ENCODE data around the gene SUMO3. TPM values are rescaled to one million over a fixed set of nuclear protein-coding genes. Genes with fewer than 3 reads are reported as not detected.

SUMO3 gene
- total RNA-seq (2014; rRNA removed; shearing (Covaris generic)): 59.5 and 60.3 TPM in 2 replicates
- 85.5 and 94.6 TPM in 2 replicates for total RNA-seq (2022)
- percentile 78 among the genes with signal in this experiment for Bru-seq, nascent RNA
- percentile 97 among the genes with signal in this experiment for BruChase-seq, experiment 1, labeled RNA remaining after a 6-hour chase
- BruChase-seq, experiment 2, labeled RNA remaining after a 2-hour chase: percentile 89 among the genes with signal in this experiment
- long read RNA-seq, transcript SUMO3-201 (4 exons, 1,807 nt): major isoform, 177 of 179 reads
- long read RNA-seq, partial matches to known transcripts: 0 of 179 reads
- long read RNA-seq, other reads (novel, unspliced or antisense): 1 of 179 reads

DNA sequence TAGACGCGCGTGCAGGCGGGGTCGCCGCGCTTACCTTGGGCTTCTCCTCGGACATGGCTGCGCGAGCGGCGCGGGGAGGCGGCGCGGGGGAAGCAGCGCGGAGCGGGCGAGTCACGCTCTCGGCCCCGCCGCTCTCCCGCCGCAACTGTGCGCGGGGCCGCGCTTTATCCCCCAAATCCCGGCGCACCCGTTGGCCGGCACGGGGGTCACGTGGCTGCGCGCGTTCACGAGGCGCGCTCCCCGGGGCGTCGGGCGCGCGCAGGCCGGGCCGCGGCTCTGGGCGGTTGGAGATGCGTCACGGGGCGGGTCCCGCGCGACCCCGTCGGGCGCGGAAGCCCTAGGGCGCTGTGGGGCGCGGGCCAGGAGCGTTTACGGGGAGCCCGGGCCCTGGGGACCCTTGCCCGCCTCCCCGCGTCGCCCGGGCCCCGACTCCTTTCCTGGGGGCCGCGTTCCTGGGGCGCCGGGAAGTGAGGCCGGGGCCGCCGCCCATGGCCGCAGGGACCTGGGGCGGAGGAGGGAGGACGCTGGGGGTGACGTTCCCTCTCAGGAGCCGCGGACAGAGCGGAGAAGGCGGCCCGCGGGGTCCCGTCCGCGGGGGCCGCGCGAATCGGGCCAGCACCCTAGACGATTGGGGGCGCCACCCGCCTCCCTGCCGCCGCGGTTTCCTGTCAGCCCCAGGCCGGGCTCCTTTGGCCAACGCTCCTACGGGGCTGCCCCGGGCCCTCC is at the start of gene SUMO3:
Gene SUMO3, minus strand, starts transcription at position 149 of the 726 bp plus-strand sequence. Its CDS starts 94 bp downstream, at position 55.
- Histone ChIP-seq H3K4me1 (ENCODE audit: insufficient read depth, low read length, poor library complexity, severe bottlenecking) (peaks cover 6% of the 10 kb centered on the region), H4K20me1 (ENCODE audit: insufficient read depth, low read length) (peaks cover 4% of the 10 kb centered on the region; the same call in 1 of the 2 replicates), H3K4me3 (ENCODE audit: low read depth, low read length, poor library complexity, severe bottlenecking) (peak within 1 kb of the TSS; percentile 72), H3K9me3 (ENCODE audit: low read length) (peaks cover 7% of the 10 kb centered on the region), H3K27ac (ENCODE audit: low read depth, low read length, poor library complexity, severe bottlenecking) (peak within 1 kb of the TSS; percentile 51), H3K79me2 (ENCODE audit: insufficient read depth, low read depth, low read length) (peaks cover 13% of the 10 kb centered on the region; the same call in 1 of the 2 replicates), H3K36me3 (ENCODE audit: insufficient read depth, low read length) (no peaks in the 10 kb centered on the region), H3K9me2 (ENCODE audit: insufficient read depth, low read length) (no peaks in the 10 kb centered on the region), H3K4me2 (ENCODE audit: low read length) (peak within 1 kb of the TSS; percentile 74), H2AFZ (ENCODE audit: low read length) (peak within 1 kb of the TSS; percentile 77)
- CTCF ChIA-PET (ENCODE audit: unreplicated experiment): interaction anchor here (0.6 kb wide), 1 partner anchor 116 kb away, joined by 5 read pairs; no protein-coding TSS in a partner anchor
- DNase-seq (ENCODE audit: low spot score): peak; percentile 88
- POLR2A ChIA-PET: no interaction called here
- TSS peak; percentile 55 for BruUV-seq (replicated peaks)
- intact Hi-C loops (cut with micrococcal nuclease; ENCODE audit: unreplicated experiment): loop anchor here (5.0 kb wide), 1 partner anchor 114 kb away; no protein-coding TSS in a partner anchor
- TF ChIP-seq, protein P1, sequence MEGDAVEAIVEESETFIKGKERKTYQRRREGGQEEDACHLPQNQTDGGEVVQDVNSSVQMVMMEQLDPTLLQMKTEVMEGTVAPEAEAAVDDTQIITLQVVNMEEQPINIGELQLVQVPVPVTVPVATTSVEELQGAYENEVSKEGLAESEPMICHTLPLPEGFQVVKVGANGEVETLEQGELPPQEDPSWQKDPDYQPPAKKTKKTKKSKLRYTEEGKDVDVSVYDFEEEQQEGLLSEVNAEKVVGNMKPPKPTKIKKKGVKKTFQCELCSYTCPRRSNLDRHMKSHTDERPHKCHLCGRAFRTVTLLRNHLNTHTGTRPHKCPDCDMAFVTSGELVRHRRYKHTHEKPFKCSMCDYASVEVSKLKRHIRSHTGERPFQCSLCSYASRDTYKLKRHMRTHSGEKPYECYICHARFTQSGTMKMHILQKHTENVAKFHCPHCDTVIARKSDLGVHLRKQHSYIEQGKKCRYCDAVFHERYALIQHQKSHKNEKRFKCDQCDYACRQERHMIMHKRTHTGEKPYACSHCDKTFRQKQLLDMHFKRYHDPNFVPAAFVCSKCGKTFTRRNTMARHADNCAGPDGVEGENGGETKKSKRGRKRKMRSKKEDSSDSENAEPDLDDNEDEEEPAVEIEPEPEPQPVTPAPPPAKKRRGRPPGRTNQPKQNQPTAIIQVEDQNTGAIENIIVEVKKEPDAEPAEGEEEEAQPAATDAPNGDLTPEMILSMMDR (conservative IDR thresholded peaks at IDR 0.05; ENCODE audit: low read length): no peak
- TF ChIP-seq EZH2phosphoT487 (IDR thresholded peaks at IDR 0.05; ENCODE audit: borderline replicate concordance, low read depth, low read length): no peak

DNA sequence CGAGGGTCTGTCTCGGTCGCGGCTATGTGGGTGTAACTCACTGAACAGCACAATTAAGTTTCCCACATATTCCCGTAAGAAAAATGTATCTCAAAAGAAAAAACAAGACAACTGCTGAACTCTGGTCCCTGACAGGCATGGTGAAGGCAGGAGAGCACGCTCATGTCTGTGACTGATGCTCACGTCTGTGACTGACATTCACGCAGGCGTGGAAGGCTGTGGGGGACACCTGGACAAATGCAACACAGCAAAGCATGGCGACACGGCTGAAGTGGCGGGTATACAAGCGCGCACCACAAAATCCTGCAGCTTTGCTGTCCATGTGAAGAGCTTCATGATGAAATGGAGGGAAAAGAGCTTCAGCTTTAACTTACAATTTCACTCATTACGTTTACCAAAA is 49.6 kb upstream of the SUMO3 start:
- DNase-seq (ENCODE audit: low spot score): no peak
- H3K27ac ChIP-seq (ENCODE audit: low read depth, low read length, poor library complexity, severe bottlenecking): no peak overlapping the region
- POLR2A ChIA-PET: interaction anchor here (0.6 kb wide), 1 partner anchor 18 kb away, joined by 3 read pairs; no protein-coding TSS in a partner anchor
- peaks cover 11% of the 10 kb centered on the region; the same call in 1 of the 2 replicates for H3K36me3 ChIP-seq (ENCODE audit: insufficient read depth, low read length)
- no peak overlapping the region for H2AFZ ChIP-seq (ENCODE audit: low read length)
- CTCF ChIA-PET (ENCODE audit: unreplicated experiment): no interaction called here
- H4K20me1 ChIP-seq (ENCODE audit: insufficient read depth, low read length): peaks cover 10% of the 10 kb centered on the region; the same call in 1 of the 2 replicates
- no peaks in the 10 kb centered on the region for H3K9me3 ChIP-seq (ENCODE audit: low read length)
- H3K9me2 ChIP-seq (ENCODE audit: insufficient read depth, low read length): no peaks in the 10 kb centered on the region
- no TSS peak for BruUV-seq (replicated peaks)
- no peak overlapping the region for H3K4me3 ChIP-seq (ENCODE audit: low read depth, low read length, poor library complexity, severe bottlenecking)
- intact Hi-C loops (cut with micrococcal nuclease; ENCODE audit: unreplicated experiment): no loop called here
- peaks cover 31% of the 10 kb centered on the region; the same call in 1 of the 2 replicates for H3K79me2 ChIP-seq (ENCODE audit: insufficient read depth, low read depth, low read length)
- no peak for TF ChIP-seq EZH2phosphoT487 (IDR thresholded peaks at IDR 0.05; ENCODE audit: borderline replicate concordance, low read depth, low read length)
- TF ChIP-seq, protein P1 (conservative IDR thresholded peaks at IDR 0.05; ENCODE audit: low read length): no peak
- H3K4me2 ChIP-seq (ENCODE audit: low read length): no peak overlapping the region
- peaks cover 22% of the 10 kb centered on the region for H3K4me1 ChIP-seq (ENCODE audit: insufficient read depth, low read length, poor library complexity, severe bottlenecking)
